Measurements from ENCODE around the gene FAM177A1. TPM values are rescaled to one million over a fixed set of nuclear protein-coding genes. Genes with fewer than 3 reads are reported as not detected.
"Not testable (repeated sequence)": the region's sequence is repeated elsewhere in the genome, so short reads cannot be mapped to it uniquely, and the experiment has no call there.

The FAM177A1 gene, protein sequence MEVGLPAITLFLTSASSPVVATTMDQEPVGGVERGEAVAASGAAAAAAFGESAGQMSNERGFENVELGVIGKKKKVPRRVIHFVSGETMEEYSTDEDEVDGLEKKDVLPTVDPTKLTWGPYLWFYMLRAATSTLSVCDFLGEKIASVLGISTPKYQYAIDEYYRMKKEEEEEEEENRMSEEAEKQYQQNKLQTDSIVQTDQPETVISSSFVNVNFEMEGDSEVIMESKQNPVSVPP
- polyA plus RNA-seq (ENCODE audit: insufficient read length in 4 of 4) = 10 to 100 TPM; 54.5 to 59.7 (median 56.4) TPM

DNA sequence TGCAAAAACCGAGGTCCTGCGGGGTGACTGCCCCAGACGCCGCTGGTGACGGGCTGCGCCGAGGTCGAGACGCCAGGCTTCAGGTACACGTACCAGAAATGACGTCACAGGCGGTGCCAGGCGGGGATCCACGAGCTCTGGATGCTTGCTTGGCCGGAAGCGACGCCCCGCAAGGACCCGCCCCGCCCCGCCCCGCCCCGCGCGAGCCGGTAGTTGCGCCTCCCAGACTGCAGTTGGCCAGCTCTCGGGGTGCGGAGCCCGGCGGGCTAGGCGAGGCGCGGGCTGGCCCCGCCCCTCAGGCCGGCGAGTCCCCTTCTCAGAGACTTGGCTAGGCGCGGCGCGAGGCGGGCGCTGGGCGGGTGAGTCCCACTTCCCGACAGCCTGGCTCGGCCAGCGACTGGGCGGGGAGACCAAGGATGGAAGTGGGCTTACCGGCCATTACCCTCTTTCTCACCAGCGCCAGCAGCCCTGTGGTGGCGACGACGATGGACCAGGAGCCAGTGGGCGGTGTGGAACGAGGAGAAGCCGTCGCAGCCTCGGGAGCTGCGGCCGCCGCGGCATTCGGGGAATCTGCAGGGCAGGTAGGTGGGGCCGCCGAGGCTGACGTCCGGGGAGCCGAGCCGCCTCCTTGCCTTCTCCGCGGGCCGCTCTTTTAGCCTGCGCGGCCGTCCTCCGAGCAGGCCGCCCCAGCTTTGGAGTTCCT is at the start of gene FAM177A1:
Gene FAM177A1 (plus strand): TSS at position 225 of the 703 bp plus-strand sequence. CDS start 192 bp downstream, at position 417.
- peak; percentile 82 to 89 (median 85) for DNase-seq (ENCODE audit: low read depth in 4 of 4, low spot score in 3 of 4)

DNA sequence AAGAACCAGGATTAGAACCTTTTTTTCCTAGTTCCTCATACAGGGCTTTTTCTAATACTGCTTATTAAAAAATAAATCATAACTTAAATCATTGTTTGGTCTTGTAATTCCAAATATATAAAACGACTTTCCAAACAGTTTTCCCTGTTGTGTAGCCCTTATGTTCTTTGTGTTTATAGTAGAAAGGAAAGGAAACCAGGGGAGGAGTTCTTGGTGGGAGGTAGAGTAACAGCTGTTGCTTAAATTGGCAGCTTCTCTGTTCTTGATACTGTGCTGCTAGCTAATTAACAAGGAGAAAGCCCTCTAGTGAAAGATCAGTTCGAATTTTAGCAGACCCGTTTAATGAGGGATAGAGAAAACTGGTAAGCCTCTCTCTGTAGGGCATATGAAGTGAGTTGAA is 48.3 kb upstream of the FAM177A1 start:
- DNase-seq (ENCODE audit: low read depth in 4 of 4, low spot score in 3 of 4) = no peak

DNA sequence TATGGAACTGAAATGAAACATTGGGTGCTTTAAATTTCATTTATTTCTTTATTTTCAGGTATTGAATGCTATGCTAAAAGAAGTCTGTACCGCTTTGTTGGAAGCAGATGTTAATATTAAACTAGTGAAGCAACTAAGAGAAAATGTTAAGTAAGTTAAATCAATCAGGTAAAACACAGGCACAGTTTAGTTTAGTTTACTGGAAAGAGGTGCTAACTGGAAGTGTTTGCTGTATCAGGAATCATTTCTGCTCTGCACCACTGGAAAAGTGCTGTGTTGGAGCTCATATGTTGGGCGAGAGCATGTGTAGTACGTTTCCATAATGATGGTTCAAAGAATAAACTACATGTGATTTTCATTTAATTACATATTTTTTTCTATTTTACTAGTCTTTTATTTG is 46.6 kb upstream of the FAM177A1 start:
- no peak for DNase-seq (ENCODE audit: low read depth in 4 of 4, low spot score in 3 of 4)

DNA sequence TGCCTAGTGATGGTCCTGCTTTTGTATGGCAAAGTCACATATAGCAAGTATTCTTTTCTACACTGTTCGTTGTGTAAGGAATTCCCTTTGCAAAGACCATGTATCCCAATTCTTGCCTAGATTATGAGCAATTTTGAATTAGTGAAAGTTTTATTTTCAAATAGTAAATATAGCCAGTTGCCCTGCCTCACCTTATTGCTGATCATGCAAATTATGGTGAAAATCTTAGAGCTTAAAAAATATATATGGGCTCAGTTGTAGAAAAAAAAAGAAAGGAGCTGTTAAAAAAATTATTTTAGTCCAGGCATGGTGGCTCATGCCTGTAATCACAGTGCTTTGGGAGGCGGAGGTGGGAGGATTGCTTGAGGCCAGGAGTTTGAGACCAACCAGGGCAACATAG is 44.5 kb upstream of the FAM177A1 start:
- no peak for DNase-seq (ENCODE audit: low read depth in 4 of 4, low spot score in 3 of 4)

DNA sequence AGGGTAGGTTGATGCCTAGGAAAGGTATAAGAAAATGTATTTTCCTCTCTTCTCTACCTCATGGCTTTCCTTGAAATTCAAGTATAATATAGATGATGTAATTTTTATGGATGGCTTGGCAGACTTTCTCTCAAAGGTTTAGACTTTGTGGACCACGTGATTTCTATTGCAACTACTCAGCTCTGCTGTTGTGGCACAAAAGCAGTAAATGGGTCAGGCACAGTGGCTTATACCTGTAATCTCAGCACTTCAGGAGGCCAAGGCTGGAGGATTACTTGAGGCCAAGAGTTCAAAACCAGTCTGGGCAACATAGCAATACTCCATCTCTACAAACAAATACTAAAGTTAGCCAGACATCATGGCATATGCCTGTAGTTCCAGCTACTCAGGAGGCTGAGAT is 41.2 kb upstream of the FAM177A1 start:
- no peak for DNase-seq (ENCODE audit: low read depth in 4 of 4, low spot score in 3 of 4)

DNA sequence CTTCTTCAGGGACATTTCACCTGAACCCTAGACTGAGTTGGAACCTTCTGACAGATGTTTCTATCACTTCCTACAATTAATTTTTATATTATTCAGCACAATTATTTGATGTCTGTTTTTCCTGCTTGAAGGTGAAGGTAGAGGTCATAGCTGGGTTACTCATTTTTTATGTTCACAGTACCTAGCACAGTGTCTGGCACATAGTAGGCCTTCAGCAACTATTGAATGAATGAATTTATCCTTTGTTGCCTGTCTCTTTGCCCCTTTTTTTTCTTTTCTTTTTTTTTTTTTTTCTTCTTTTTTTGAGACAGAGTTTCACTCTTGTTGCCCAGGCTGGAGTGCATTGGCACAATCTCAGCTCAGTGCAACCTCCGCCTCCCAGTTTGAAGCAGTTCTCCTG is 29.5 kb upstream of the FAM177A1 start:
- DNase-seq (ENCODE audit: low read depth in 4 of 4, low spot score in 3 of 4) = no peak

DNA sequence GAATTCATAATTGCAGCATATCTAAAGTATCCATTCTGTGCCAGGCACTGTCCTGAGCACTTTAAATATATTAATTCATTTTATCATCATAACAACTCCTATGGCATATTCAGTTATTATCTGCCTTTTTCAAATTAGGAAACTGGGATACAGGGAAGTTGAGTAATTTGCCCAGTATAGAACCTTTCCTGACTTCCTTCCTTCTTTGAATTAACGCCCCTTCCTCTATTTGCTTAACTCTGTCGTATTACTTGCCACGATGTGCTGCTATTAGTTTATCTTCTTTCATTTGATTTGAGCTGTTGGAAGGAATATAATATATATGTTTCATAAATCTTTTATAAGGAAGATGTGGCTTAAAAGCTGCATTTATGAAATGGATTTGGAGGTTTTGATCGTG is 25.4 kb upstream of the FAM177A1 start:
- DNase-seq (ENCODE audit: low read depth in 4 of 4, low spot score in 3 of 4) = no peak

DNA sequence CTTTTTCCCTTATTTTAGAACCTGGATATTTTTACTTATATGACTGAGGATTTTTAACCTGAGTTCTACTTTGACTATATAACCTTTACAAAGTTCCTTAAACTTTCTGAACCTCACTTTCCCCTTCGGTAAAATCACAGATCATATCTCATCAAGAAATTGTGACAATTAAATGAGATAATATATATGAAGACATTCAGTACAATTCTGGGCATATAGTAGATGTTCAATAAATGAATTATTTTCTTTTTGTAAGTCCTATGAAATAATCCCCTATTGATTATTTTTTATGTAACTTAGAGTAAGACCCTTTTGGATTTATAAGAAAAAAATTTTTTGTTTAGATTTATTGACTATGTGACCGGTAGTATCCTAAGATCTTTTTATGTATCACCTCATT is 17.6 kb upstream of the FAM177A1 start:
- no peak for DNase-seq (ENCODE audit: low read depth in 4 of 4, low spot score in 3 of 4)

DNA sequence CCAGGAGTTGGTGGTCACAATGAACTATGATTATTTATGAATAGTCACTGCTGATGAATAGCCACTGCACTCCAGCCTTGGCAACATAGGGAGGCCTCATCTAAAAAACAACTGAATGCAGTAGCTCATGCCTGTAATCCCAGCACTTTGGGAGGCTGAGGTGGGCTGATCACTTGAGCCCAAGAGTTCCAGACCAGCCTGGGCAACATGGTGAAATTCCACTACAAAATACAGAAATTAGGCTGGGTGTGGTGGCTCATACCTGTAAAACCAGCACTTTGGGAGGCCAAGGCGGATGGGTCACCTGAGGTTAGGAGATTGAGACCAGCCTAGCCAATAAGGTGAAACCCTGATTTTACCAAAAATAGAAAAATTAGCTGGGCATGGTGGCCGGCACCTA is 13.5 kb upstream of the FAM177A1 start:
- DNase-seq (ENCODE audit: low read depth in 4 of 4, low spot score in 3 of 4) = no peak

DNA sequence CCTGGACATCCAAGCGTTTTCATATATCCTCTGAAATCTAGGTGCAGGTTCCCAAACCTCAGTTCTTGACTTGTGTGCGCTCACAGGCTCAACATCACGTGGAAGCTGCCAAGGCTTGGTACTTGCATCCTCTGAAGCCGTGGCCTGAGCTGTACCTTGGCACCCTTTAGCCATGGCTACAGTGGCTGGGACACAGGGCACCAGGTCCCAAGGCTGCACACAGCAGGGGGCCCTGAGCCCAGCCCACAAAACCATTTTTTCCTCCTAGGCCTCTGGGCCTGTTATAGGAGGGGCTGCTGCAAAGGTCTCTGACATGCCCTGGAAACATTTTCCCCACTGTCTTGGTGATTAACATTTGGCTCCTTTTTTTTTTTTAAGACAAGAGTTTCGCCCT is 11.6 kb upstream of the FAM177A1 start:
- DNase-seq (ENCODE audit: low read depth in 4 of 4, low spot score in 3 of 4) = no peak

DNA sequence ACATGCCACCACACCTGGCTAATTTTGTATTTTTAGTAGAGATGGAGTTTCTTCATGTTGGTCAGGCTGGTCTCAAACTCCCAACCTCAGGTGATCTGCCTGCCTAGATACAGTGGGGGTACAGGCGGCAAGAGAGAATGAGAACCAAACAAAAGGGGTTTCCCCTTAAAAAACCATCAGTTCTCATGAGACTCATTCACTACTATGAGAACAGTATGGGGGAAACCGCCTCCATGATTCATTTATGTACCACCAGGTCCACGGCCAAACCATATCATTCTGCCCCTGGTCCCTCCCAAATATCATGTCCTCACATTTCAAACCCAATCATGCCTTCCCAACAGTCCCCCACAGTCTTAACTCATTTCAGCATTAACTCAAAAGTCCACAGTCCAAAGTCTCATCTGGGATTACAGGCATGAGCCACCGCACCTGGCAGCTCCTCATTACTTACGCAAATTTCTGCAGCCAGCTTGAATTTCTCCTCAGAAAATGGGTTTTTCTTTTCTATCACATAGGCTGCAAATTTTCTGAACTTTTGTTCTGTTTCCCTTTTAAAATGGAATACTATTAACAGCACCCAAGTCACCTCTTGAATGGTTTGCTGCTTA is 11.0 kb upstream of the FAM177A1 start:
- DNase-seq (ENCODE audit: low read depth in 4 of 4, low spot score in 3 of 4) = not testable (repeated sequence)

DNA sequence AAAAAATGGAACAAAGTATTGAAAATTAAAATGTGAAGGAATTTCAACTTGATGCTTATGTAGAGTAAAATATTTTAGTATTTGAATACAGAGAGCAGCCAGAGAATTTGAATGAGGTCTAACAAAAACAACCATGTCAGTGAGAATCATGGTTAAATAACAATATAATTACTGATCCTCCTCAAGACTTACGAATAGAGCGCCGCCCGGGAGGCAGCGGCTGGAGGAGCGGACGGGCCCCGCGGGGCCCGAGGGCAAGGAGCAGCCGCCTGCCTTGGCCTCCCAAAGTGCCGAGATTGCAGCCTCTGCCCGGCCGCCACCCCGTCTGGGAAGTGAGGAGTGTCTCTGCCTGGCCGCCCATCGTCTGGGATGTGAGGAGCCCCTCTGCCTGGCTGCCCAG is 7.8 kb upstream of the FAM177A1 start:
- DNase-seq (ENCODE audit: low read depth in 4 of 4, low spot score in 3 of 4) = not testable (repeated sequence)

DNA sequence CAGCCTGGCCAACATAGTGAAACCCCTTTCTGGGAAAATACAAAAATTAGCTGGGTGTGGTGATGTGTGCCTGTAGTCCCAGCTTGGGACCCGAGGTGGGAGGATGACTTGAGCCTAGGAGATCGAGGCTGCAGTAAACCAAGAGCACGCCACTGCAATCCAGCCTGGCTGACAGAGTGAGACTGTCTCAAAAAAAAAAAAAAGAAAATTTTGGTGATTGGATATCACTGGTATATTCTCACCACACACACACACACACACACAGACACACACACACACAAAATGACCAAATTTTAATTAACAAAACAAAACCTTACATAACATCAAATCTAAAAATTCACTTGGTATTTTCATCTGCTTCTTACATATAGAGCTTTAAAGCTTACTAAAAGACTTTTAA is 3.4 kb upstream of the FAM177A1 start:
- DNase-seq (ENCODE audit: low read depth in 4 of 4, low spot score in 3 of 4) = no peak

DNA sequence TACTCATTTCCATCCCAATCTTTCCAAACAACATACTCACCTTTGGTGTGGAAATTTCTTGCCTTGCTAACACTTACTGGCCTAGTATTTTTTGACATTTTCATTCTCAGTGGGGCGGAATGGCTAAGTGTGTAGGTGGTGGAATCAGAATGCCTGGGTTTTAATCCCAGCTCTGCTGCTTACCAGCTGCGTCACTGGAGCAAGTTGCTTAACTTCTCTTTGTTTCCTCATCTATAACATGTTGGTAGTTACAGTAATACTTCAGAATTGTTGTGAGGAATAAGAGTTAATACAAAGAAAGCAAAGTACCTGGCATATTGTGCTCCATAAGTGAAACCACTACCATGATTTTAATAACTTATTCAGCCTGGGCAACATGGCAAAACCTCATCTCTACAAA is 3.0 kb upstream of the FAM177A1 start:
- DNase-seq (ENCODE audit: low read depth in 4 of 4, low spot score in 3 of 4) = no peak

DNA sequence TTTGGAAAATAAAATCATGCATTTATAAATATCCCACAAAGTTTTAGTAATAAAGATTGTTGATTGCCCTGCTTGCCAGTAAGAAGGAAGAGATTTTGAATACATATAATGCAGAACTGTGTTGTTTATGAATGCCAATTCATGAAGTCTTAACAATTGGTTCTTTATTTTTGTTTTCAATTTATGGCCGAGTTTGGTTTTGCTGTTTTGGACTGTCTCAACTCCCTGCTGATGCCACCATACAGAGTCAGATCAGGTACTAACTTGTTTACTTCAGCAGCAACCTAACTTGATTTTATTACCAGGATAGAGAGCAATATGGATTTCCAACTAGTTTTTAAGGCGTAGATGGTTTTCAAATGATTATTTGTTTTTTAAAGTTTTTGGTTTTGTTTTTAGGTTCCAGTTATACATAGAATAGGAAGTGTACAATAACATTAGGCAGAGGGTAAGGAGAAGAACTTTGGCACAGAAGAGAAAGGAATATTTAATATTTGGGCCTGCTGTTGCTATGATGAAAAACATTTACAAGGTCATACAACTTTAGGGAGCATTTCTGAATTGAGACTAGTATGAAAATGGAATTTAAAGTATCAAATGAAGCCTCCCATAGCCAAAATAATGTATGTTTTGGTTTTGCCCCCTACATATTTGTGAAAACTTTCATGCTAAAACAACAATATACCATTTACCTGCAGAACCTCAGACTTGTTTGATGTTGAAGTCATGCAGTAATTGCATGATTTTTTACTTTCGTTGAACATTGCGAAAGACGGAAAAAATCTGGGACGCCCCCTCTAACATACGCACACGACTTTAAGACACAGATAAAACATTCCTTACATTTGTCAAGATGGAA is 904 bp upstream of the FAM177A1 start:
- no peak for DNase-seq (ENCODE audit: low read depth in 4 of 4, low spot score in 3 of 4)

DNA sequence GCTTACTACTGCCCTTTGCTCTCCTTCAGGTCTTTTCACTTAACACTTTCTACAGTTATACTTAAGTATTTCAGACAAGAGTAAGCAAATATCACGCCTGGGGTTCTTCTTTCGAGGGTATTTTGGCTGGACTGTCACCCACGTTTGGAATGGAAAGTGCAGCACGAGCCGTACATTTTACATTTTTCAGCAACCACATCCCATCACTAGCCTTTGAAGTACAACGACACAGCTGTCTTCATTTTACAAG is 349 bp upstream of the FAM177A1 start:
- DNase-seq (ENCODE audit: low read depth in 4 of 4, low spot score in 3 of 4) = no peak

DNA sequence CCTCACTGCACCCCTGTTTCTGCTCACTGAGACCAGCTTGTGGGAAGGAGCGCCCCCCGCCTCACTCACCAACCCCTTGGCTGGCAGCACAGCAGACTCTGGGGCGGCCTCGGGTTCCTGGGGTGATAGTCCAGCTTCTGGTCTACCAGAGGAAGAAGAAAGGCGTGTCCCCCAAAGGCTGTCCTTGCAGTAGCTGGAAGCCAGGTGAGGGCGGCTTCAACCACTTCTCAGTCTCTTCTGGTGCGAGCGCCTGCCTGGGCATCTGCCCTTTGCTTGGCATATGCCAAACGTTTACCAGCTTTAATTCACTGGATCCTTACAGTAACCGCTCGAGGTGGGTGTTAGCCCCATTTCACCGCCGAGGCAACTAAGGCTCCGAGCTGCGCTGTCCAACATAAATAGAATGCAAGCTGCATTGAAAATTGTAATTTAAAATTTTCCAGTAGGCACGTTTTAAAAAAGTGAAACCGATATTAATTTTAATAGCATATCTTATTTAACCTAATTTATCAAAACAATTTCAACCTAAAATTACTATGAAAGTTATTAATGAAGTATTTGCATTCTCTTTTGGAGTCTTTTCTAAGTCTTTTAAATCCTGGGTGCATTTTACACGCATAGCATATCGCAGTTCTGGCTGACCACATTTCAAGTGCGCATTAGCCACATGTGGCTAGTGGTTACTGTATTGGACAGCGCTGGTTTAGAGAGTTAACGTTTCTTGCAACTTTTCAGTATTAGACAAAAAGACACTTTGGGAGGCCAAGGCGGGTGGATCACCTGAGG is 872 bp downstream of the FAM177A1 start:
- peak in 3 of 4 donors; percentile 25 to 34 (median 30) for DNase-seq (ENCODE audit: low read depth in 4 of 4, low spot score in 3 of 4)

DNA sequence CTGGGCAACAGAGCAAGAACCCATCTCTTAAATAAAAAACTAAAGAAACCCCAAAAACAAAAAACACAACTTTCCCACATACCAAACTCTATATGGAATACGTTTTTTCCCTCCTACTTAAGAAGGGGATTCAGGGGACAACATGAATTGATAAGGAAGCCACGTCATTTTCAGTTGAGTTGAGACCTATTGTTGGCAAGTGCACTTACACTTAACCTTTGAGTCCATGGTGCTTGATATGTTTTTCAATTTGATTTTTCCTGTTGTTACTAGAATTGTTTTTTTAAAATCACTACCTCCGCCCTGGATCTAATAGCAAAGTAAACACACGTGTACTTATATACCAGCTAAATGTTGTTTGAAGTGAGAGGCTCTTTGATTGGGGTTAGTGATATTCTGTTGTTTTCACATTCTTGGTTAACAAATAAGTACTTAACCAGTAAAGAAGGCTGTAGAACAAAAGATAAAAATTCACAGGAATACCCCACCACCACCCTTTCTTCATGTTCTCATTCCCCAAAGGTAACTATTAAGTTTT is 2.0 kb downstream of the FAM177A1 start:
- DNase-seq (ENCODE audit: low read depth in 4 of 4, low spot score in 3 of 4) = no peak

DNA sequence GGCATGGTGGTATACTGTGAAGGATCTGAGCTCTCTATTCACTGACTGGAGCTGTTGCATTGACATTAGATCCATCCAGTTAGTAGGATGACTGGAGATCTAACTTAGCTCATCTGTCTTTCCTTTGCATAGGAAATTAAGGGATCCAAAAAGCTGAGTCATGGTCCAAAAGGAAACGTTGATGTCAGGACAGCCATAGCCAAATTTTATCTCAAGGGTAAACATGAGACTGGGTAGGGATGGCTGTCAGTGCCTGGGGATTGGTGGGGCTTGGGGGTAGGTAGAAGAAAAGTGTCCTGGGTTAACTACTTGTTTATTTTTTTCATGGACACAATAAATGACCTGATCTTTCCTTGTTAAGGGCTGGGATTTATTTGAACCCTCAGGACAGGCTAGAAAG is 4.6 kb downstream of the FAM177A1 start:
- no peak for DNase-seq (ENCODE audit: low read depth in 4 of 4, low spot score in 3 of 4)

DNA sequence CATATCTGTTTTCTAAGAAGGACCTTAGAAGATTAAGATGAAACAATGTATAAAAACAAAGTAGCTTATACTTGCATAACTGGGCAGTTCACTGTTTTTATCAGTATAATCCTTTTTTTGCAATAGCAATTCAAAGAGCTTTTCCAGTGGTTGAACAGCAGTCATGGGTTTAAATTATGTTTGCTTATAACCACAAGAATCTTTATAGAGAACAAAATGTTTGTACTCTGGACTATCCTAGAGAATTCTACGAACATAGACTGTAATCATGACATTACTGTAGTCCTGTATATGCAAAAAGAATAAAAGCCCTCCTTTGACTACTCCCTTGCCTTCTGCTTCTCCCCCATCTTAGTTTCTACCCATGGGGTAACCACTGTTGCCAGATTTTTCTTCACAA is 5.7 kb downstream of the FAM177A1 start:
- DNase-seq (ENCODE audit: low read depth in 4 of 4, low spot score in 3 of 4) = no peak

Data from right renal pelvis (tissue), 4 donors.